Endothelial cell of umbilical vein (primary cell): ENCODE data around the gene CD248. TPM values are rescaled to one million over a fixed set of nuclear protein-coding genes. Genes with fewer than 3 reads are reported as not detected.

Source experiments
- BruUV-seq: library from RNA; stranded (reverse); fragments of 400-500 nt; replicated peaks from 2 replicates; lab custom pipeline; 2021; lab: Mats Ljungman, UMichigan
- CTCF ChIA-PET: fragments of 300-600, 350-600 bp; sonication (Branson Sonifier 250); formaldehyde crosslinking; loops from one replicate; lab custom pipeline; 2021; ENCODE audit warnings: antibody characterized with exemption, inconsistent platforms; lab: Charles Lee
- POLR2A ChIA-PET: fragments of 300-600, 350-600 bp; sonication (Branson Sonifier 250); formaldehyde crosslinking; loops from one replicate; lab custom pipeline; 2021; ENCODE audit warnings: antibody characterized with exemption, inconsistent platforms; lab: Charles Lee
- DNase-seq: peaks from one replicate; pipeline ENCODE4 v3.0.0-alpha.2; 2011; ENCODE audit warnings: low read depth, low spot score
- FAIRE-seq: peaks from 2 replicates; lab custom pipeline; 2011; peaks lifted over from hg19 to GRCh38; lab: Jason Lieb, UNC
- H2AFZ ChIP-seq: 2 replicates; pipeline ENCODE4 v1.6.0; 2012; ENCODE audit warnings: low read depth, low read length, control low read depth, inconsistent platforms
- H3K27ac ChIP-seq: 2 replicates; pipeline ENCODE4 v1.5.1; 2011; ENCODE audit warnings: low read depth, mild to moderate bottlenecking, control low read depth, low read length, moderate library complexity; ENCODE audit not compliant: insufficient read depth
- H3K27me3 ChIP-seq, 2 experiments: 2 replicates each; pipeline versions ENCODE4 v1.6.0 to v1.6.1; 2011; ENCODE audit warnings: low read length in 2 of 2, mixed read lengths in 1 of 2; ENCODE audit not compliant: control insufficient read depth in 2 of 2, insufficient read depth in 2 of 2
- H3K36me3 ChIP-seq, 2 experiments: 2 replicates in 1 of 2; 3 replicates in 1 of 2; pipeline ENCODE4 v1.5.1; 2011; ENCODE audit warnings: low read length in 2 of 2, mild to moderate bottlenecking in 1 of 2, moderate library complexity in 1 of 2; ENCODE audit not compliant: control insufficient read depth in 2 of 2, insufficient read depth in 2 of 2; ENCODE audit errors: extremely low read depth in 1 of 2
- H3K4me1 ChIP-seq: 3 replicates; pipeline ENCODE4 v1.5.1; 2011; ENCODE audit warnings: mild to moderate bottlenecking, low read length; ENCODE audit not compliant: control insufficient read depth, insufficient read depth; ENCODE audit errors: extremely low read depth
- H3K4me2 ChIP-seq: 2 replicates; pipeline ENCODE4 v1.6.1; 2011; ENCODE audit warnings: low read length, control low read depth, mixed read lengths; ENCODE audit not compliant: insufficient read depth
- H3K4me3 ChIP-seq, 3 experiments: fragments of 200-600 bp in 1 of 3; sonication (generic), shearing (Covaris generic) in 1 of 3; replicated peaks in 1 of 3; 2 replicates each; pipeline ENCODE4 v1.5.1; 2011 to 2016; ENCODE audit warnings: control low read depth in 3 of 3, low read length in 3 of 3, mild to moderate bottlenecking in 2 of 3, inconsistent platforms in 1 of 3, low read depth in 1 of 3, moderate library complexity in 1 of 3; ENCODE audit not compliant: insufficient read depth in 1 of 3
- H3K79me2 ChIP-seq: 2 replicates; pipeline ENCODE4 v1.6.0; 2012; ENCODE audit warnings: low read length, inconsistent platforms; ENCODE audit not compliant: control insufficient read depth, insufficient read depth
- H3K9ac ChIP-seq: replicated peaks from 2 replicates; pipeline ENCODE3; 2011; ENCODE audit warnings: low read length, control low read depth; ENCODE audit not compliant: insufficient read depth; ENCODE audit errors: extremely low read depth
- H3K9me1 ChIP-seq: replicated peaks from 3 replicates; pipeline ENCODE4 v1.6.0; 2011; ENCODE audit warnings: mild to moderate bottlenecking, low read length; ENCODE audit not compliant: control insufficient read depth, insufficient read depth; ENCODE audit errors: extremely low read depth
- H3K9me3 ChIP-seq: replicated peaks from 2 replicates; pipeline ENCODE4 v1.5.1; 2012; ENCODE audit warnings: low read length, inconsistent platforms; ENCODE audit not compliant: control insufficient read depth, insufficient read depth
- H4K20me1 ChIP-seq: replicated peaks from 2 replicates; pipeline ENCODE3; 2011; ENCODE audit warnings: mild to moderate bottlenecking, low read length; ENCODE audit not compliant: control insufficient read depth, insufficient read depth; ENCODE audit errors: extremely low read depth
- CTCF ChIP-seq, 2 donors: IDR thresholded peaks; 1 replicate in 1 of 2; 2 replicates in 1 of 2; pipeline ENCODE4 v1.5.1; 2011; ENCODE audit warnings: low read length in 2 of 2, mild to moderate bottlenecking in 2 of 2, moderate library complexity in 2 of 2, control low read depth in 1 of 2, inconsistent platforms in 1 of 2, low read depth in 1 of 2; ENCODE audit not compliant: insufficient read depth in 1 of 2; ENCODE audit errors: extremely low read depth in 1 of 2
- EZH2 ChIP-seq: IDR thresholded peaks from 2 replicates; pipeline ENCODE4 v1.6.1; 2012; ENCODE audit warnings: borderline replicate concordance, low read depth, mild to moderate bottlenecking, moderate library complexity, low read length, inconsistent platforms; ENCODE audit not compliant: severe bottlenecking
- FOS ChIP-seq: IDR thresholded peaks from 2 replicates; pipeline ENCODE4 v1.6.1; 2011; ENCODE audit warnings: mild to moderate bottlenecking, low read length, moderate library complexity, borderline replicate concordance; ENCODE audit not compliant: insufficient read depth
- GATA2 ChIP-seq: IDR thresholded peaks from 2 replicates; pipeline ENCODE4 v1.7.0; 2011; ENCODE audit warnings: low read depth, mild to moderate bottlenecking, moderate library complexity, mixed read lengths, low read length; ENCODE audit not compliant: insufficient read length, insufficient read depth
- JUN ChIP-seq: IDR thresholded peaks from 2 replicates; pipeline ENCODE4 v1.6.1; 2011; ENCODE audit warnings: borderline replicate concordance, low read depth; ENCODE audit not compliant: insufficient read length, insufficient read depth
- MAX ChIP-seq: IDR thresholded peaks from 2 replicates; pipeline ENCODE4 v1.6.1; 2011; ENCODE audit not compliant: insufficient read depth, insufficient read length
- MYC ChIP-seq: IDR thresholded peaks from one replicate; pipeline ENCODE4 v1.6.1; 2011; ENCODE audit warnings: mild to moderate bottlenecking, low read depth, low read length
- POLR2A ChIP-seq: IDR thresholded peaks from 2 replicates; pipeline ENCODE4 v1.6.1; 2012; ENCODE audit warnings: low read depth, mild to moderate bottlenecking, control low read depth, low read length
- POLR2AphosphoS5 ChIP-seq: IDR thresholded peaks from 2 replicates; pipeline ENCODE4 v1.6.1; 2012; ENCODE audit warnings: low read depth, mild to moderate bottlenecking, control low read depth, low read length, moderate library complexity; ENCODE audit not compliant: insufficient read depth
- dilution Hi-C: fragments of 300-500 bp; cut with MboI; formaldehyde crosslinking; loops from one replicate; pipeline ENCODE4 v1.15.0; 2019; ENCODE audit warnings: low sequenced_read_pairs; ENCODE audit not compliant: extremely low pct_ligation_motif_present
- intact Hi-C: fragments of 100-400 bp; cut with micrococcal nuclease; formaldehyde crosslinking; loops from one replicate; pipeline ENCODE4 v1.10.0; 2022
- polyA plus RNA-seq, 4 experiments: library from polyadenylated mRNA; depleted of rRNA in 3 of 4; stranded (reverse) in 3 of 4; unstranded in 1 of 4; fragments of >200 nt; gene quantifications; 2 replicates each; pipeline versions ENCODE4 v1.2.1 to v1.2.3, GENCODE V29; 2011 to 2012; ENCODE audit warnings: missing spikeins in 1 of 4
- total RNA-seq: library from RNA; stranded (reverse); gene quantifications from 2 replicates; pipeline ENCODE4 v1.2.3, GENCODE V29; 2021

CD248 gene
- total and polyA plus RNA-seq, 2 donors (not counting 3 experiments of a cell fraction or from before 2014, with no cell fraction given) = 0.10 TPM; not detected in 1

- intact Hi-C loops = no loop called here
- TF ChIP-seq POLR2AphosphoS5 (no peak), GATA2 (no peak), JUN (no peak), FOS (no peak)
- DNase-seq = no peak
- H3K9ac ChIP-seq = no peak overlapping the region
- no peak overlapping the region for H3K27ac ChIP-seq
- H3K27me3 ChIP-seq = peaks cover 20 to 22% of the 10 kb centered on the region in 2 experiments
- no peaks in the 10 kb centered on the region for H3K9me1 ChIP-seq
- H3K9me3 ChIP-seq = no peaks in the 10 kb centered on the region
- no peak for FAIRE-seq
- dilution Hi-C loops = no loop called here
- H3K36me3 ChIP-seq = no peaks in the 10 kb centered on the region
- ChIA-PET CTCF (interaction anchor here (1.0 to 1.3 kb wide), 2 partner anchors 18 to 19 kb away, joined by 3 read pairs; no protein-coding TSS in a partner anchor), POLR2A (no interaction called here)
- H4K20me1 ChIP-seq = no peaks in the 10 kb centered on the region
- no peak overlapping the region for H3K4me2 ChIP-seq
- no peak overlapping the region for H3K4me3 ChIP-seq
- H2AFZ ChIP-seq = no peak overlapping the region
- peaks cover 6% of the 10 kb centered on the region for H3K4me1 ChIP-seq
- H3K79me2 ChIP-seq = no peaks in the 10 kb centered on the region
- no TSS peak for BruUV-seq
Observed at GRCh38 chr11:66293777-66294625, 22.8 kb downstream of the CD248 start.

- Histone ChIP-seq H4K20me1 (no peaks in the 10 kb centered on the region), H3K79me2 (peaks cover 3% of the 10 kb centered on the region), H3K4me2 (no peak overlapping the region), H3K27ac (no peak overlapping the region), H2AFZ (no peak overlapping the region), H3K36me3 (no peaks in the 10 kb centered on the region), H3K9me1 (no peaks in the 10 kb centered on the region), H3K27me3 (peaks cover 20 to 22% of the 10 kb centered on the region in 2 experiments), H3K9me3 (no peaks in the 10 kb centered on the region), H3K4me1 (peaks cover 6% of the 10 kb centered on the region), H3K4me3 (no peak overlapping the region), H3K9ac (no peak overlapping the region)
- DNase-seq (no peak), FAIRE-seq (no peak)
- TF ChIP-seq MAX (no peak), FOS (no peak), POLR2AphosphoS5 (no peak), POLR2A (no peak), CTCF (IDR thresholded peaks at IDR 0.05; ENCODE audit: extremely low read depth in 1 of 2, insufficient read depth in 1 of 2, low read depth in 1 of 2, low read length in 2 of 2) (no peak), JUN (no peak), EZH2 (no peak), GATA2 (no peak), MYC (no peak)
- intact Hi-C loops (no loop called here), dilution Hi-C loops (no loop called here)
- no TSS peak for BruUV-seq
- ChIA-PET CTCF (no interaction called here), POLR2A (no interaction called here)
Observed at GRCh38 chr11:66293352-66293751, 23.5 kb downstream of the CD248 start.
